ENCODE data around the gene SLC2A13. TPM values are rescaled to one million over a fixed set of nuclear protein-coding genes. Genes with fewer than 3 reads are reported as not detected.
"Not testable (repeated sequence)": the region's sequence is repeated elsewhere in the genome, so short reads cannot be mapped to it uniquely, and the experiment has no call there.

SLC2A13 gene
- total and polyA plus RNA-seq, 2 donors from 2014 or later = 3.9 to 18.6 TPM

- H3K9ac ChIP-seq (ENCODE audit: low read length in 3 of 3) = no peak overlapping the region
- no peaks in the 10 kb centered on the region for H3K9me3 ChIP-seq (ENCODE audit: control insufficient read depth in 2 of 3, insufficient read depth in 1 of 3, low read length in 3 of 3)
- intact Hi-C loops (cut with DNase I) = no loop called here
- DNase-seq (no peak), FAIRE-seq (no peak)
- no peak overlapping the region for H3K4me3 ChIP-seq (ENCODE audit: low read length in 3 of 3)
- no peak overlapping the region for H3K27ac ChIP-seq (ENCODE audit: low read depth in 2 of 2, low read length in 2 of 2)
- H3K27me3 ChIP-seq (ENCODE audit: control insufficient read depth, insufficient read depth, low read length) = no peaks in the 10 kb centered on the region
- no peaks in the 10 kb centered on the region for H3K36me3 ChIP-seq (ENCODE audit: control insufficient read depth in 2 of 3, insufficient read depth in 3 of 3, low read length in 3 of 3)
- peaks cover 0 to 3% (median 0%) of the 10 kb centered on the region in 3 donors for H3K4me1 ChIP-seq (ENCODE audit: control insufficient read depth in 2 of 3, insufficient read depth in 2 of 3, low read depth in 1 of 3, low read length in 3 of 3)
- no peak for TF ChIP-seq CTCF (IDR thresholded peaks at IDR 0.05; ENCODE audit: borderline replicate concordance, extremely low read depth, insufficient read depth)
These were observed 73.2 kb downstream of the SLC2A13 start for GRCh38 chr12:40032433-40033241.

DNA sequence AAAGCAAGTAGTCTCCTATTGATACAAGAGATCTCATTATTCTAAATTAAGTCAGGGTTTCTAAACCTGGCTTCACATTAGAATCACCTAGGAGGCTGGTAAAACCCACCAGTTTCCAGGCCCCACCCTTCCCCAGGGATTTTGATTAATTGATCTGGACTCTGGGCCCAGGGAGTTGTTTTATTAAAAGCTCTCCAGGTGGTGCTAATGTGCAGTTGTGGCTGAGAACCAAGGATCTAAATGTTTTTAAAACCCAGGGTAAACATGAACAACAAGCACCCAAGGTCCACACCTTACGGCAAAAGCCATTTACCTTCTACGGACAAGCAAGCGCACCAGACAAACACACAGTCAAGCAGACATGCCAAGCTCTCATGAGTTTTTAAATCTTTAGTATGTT is 73.9 kb downstream of the SLC2A13 start:
- DNase-seq (no peak), FAIRE-seq (no peak)
- no peaks in the 10 kb centered on the region for H3K9me3 ChIP-seq (ENCODE audit: control insufficient read depth in 2 of 3, insufficient read depth in 1 of 3, low read length in 3 of 3)
- H3K4me3 ChIP-seq (ENCODE audit: low read length in 3 of 3) = no peak overlapping the region
- intact Hi-C loops (cut with DNase I) = no loop called here
- no peak overlapping the region for H3K9ac ChIP-seq (ENCODE audit: low read length in 3 of 3)
- H3K27ac ChIP-seq (ENCODE audit: low read depth in 2 of 2, low read length in 2 of 2) = no peak overlapping the region
- no peaks in the 10 kb centered on the region for H3K36me3 ChIP-seq (ENCODE audit: control insufficient read depth in 2 of 3, insufficient read depth in 3 of 3, low read length in 3 of 3)
- no peak for TF ChIP-seq CTCF (IDR thresholded peaks at IDR 0.05; ENCODE audit: borderline replicate concordance, extremely low read depth, insufficient read depth)
- H3K27me3 ChIP-seq (ENCODE audit: control insufficient read depth, insufficient read depth, low read length) = no peaks in the 10 kb centered on the region
- peaks cover 0 to 3% (median 0%) of the 10 kb centered on the region in 3 donors for H3K4me1 ChIP-seq (ENCODE audit: control insufficient read depth in 2 of 3, insufficient read depth in 2 of 3, low read depth in 1 of 3, low read length in 3 of 3)

DNA sequence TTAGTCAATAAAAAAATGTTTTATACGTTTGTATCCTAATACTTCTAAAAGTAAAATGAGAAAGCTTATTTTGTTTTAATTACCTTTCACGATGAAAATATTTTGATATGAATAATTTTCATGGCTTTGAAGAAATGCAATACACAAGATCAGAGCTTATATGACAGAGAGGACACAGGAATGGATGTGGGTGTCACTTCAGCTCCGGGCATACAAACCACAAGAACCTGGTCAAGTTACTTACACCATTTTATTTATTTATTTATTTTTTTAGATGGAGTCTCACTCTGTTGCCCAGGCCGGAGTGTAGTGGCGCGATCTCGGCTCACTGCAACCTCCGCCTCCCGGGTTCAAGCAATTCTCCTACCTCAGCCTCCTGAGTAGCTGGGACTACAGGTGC is 74.9 kb downstream of the SLC2A13 start:
- H3K27ac ChIP-seq (ENCODE audit: low read depth in 2 of 2, low read length in 2 of 2); H3K36me3 ChIP-seq (ENCODE audit: control insufficient read depth in 2 of 3, insufficient read depth in 3 of 3, low read length in 3 of 3); H3K4me3 ChIP-seq (ENCODE audit: low read length in 3 of 3); H3K9me3 ChIP-seq (ENCODE audit: control insufficient read depth in 2 of 3, insufficient read depth in 1 of 3, low read length in 3 of 3); FAIRE-seq; H3K9ac ChIP-seq (ENCODE audit: low read length in 3 of 3); H3K27me3 ChIP-seq (ENCODE audit: control insufficient read depth, insufficient read depth, low read length); DNase-seq; intact Hi-C loops (cut with DNase I); H3K4me1 ChIP-seq (ENCODE audit: control insufficient read depth in 2 of 3, insufficient read depth in 2 of 3, low read depth in 1 of 3, low read length in 3 of 3): not testable (repeated sequence)

DNA sequence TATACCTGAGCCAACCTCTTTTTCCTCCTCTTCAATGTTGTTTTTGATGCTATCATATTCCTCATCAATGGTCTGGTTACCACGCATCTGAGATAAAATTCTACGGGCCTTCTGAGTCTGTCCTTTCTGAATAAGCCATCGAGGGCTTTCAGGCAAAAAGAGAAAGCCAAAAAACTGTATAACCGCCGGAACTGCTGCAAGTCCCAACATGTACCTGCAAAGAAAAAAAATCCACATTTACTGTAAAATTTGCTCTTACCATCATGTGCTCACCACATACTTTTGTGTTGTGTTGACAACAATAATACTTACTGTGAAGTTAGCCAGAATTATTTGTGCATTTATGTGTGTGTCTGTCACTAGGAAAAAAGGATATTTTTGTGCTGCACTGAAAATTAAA is 77.6 kb downstream of the SLC2A13 start:
- FAIRE-seq (no peak), DNase-seq (no peak)
- intact Hi-C loops (cut with DNase I) = no loop called here
- no peak overlapping the region for H3K27ac ChIP-seq (ENCODE audit: low read depth in 2 of 2, low read length in 2 of 2)
- H3K36me3 ChIP-seq (ENCODE audit: control insufficient read depth in 2 of 3, insufficient read depth in 3 of 3, low read length in 3 of 3) = no peaks in the 10 kb centered on the region
- peaks cover 0 to 3% (median 0%) of the 10 kb centered on the region in 3 donors for H3K4me1 ChIP-seq (ENCODE audit: control insufficient read depth in 2 of 3, insufficient read depth in 2 of 3, low read depth in 1 of 3, low read length in 3 of 3)
- no peak overlapping the region for H3K4me3 ChIP-seq (ENCODE audit: low read length in 3 of 3)
- H3K9ac ChIP-seq (ENCODE audit: low read length in 3 of 3) = no peak overlapping the region
- no peaks in the 10 kb centered on the region for H3K9me3 ChIP-seq (ENCODE audit: control insufficient read depth in 2 of 3, insufficient read depth in 1 of 3, low read length in 3 of 3)
- TF ChIP-seq CTCF (IDR thresholded peaks at IDR 0.05; ENCODE audit: borderline replicate concordance, extremely low read depth, insufficient read depth) = no peak
- H3K27me3 ChIP-seq (ENCODE audit: control insufficient read depth, insufficient read depth, low read length) = no peaks in the 10 kb centered on the region
